ENCODE data around the gene EDA. TPM values are rescaled to one million over a fixed set of nuclear protein-coding genes. Genes with fewer than 3 reads are reported as not detected.

The EDA gene
- total RNA-seq (2013; cell fraction: nucleolus; rRNA removed) = not detected in 2 replicates
- total RNA-seq (2014; rRNA removed) (0.06 TPM in 1 of 2 replicates, not detected in the other), total RNA-seq (2014; rRNA removed; fragmentation: Illumina TruSeq; extraction: Trizol) (not detected in 2 replicates), total RNA-seq (2021) (not detected in 2 replicates), polyA plus RNA-seq (2011; rRNA removed) (not detected in 2 replicates), polyA plus RNA-seq (2014; fragmentation: Illumina TruSeq; extraction: Trizol) (not detected in 2 replicates), polyA plus RNA-seq (2014; fragmentation: Nextera tagmentation; extraction: Ambion mirVana) (not detected), polyA plus RNA-seq (2014; rRNA removed) (not detected in 2 replicates), polyA plus RNA-seq (2016; fragmentation: Nextera tagmentation; extraction: Ambion mirVana) (not detected), polyA minus RNA-seq (2011; rRNA and poly(A)+ RNA removed) (not detected in 2 replicates), Bru-seq, nascent RNA (percentile 9 among the genes with signal in this experiment), BruChase-seq, experiment 1, labeled RNA remaining after a 6-hour chase (percentile 5 among the genes with signal in this experiment), BruChase-seq, experiment 2, labeled RNA remaining after a 2-hour chase (percentile 4 among the genes with signal in this experiment)
- polyA plus RNA-seq (2011; ENCODE audit: low read depth) = not detected
- 0.01 TPM in 1 of 2 replicates, not detected in the other for polyA plus RNA-seq (2011; cell fraction: cytosol; rRNA removed)
- 0.04 and 0.06 TPM in 2 replicates for polyA plus RNA-seq (2011; cell fraction: nucleus; rRNA removed)
- not detected in 2 replicates for polyA plus RNA-seq (2012)
- polyA minus RNA-seq (2011; cell fraction: cytosol; rRNA and poly(A)+ RNA removed) = not detected in 2 replicates
- polyA minus RNA-seq (2011; cell fraction: nucleus; rRNA and poly(A)+ RNA removed) = 0.29 and 0.36 TPM in 2 replicates
- long read RNA-seq, experiment 1 = 0 reads
- long read RNA-seq, experiment 2 = 0 reads

GRCh38 chrX:69615779-69616456 is at the start of gene EDA:
Gene EDA (plus strand): TSS chrX:69616113.
- Histone ChIP-seq H4K20me1 (ENCODE audit: control insufficient read depth, insufficient read depth) (no peaks in the 10 kb centered on the region), H3K36me3 (ENCODE audit: control insufficient read depth in 2 of 2, insufficient read depth in 2 of 2, low read length in 1 of 2) (no peaks in the 10 kb centered on the region), H3K4me2 (ENCODE audit: control insufficient read depth, insufficient read depth) (no peak within 1 kb of the TSS), H2AFZ (ENCODE audit: control insufficient read depth, low read depth, low read length) (0 out of 2 replicates have a peak within 1 kb of the TSS, but pooled peaks have one; percentile 4), H3K4me3 (no peak within 1 kb of the TSS), H3K9ac (ENCODE audit: control insufficient read depth, insufficient read depth, low read length) (no peak within 1 kb of the TSS), H3K79me2 (ENCODE audit: control insufficient read depth, insufficient read depth, low read length) (no peaks in the 10 kb centered on the region), H3K9me3 (replicated peaks; ENCODE audit: control insufficient read depth, insufficient read depth, low read length) (no peaks in the 10 kb centered on the region), H3K27me3 (replicated peaks in 1 of 2; ENCODE audit: control insufficient read depth in 2 of 2, insufficient read depth in 2 of 2, low read length in 1 of 2) (no peaks in the 10 kb centered on the region), H3K4me1 (ENCODE audit: control insufficient read depth, insufficient read depth, low read length) (no peaks in the 10 kb centered on the region), H3K27ac (ENCODE audit: control insufficient read depth, insufficient read depth) (no peak within 1 kb of the TSS)
- FAIRE-seq = no peak
- intact Hi-C loops (cut with micrococcal nuclease; ENCODE audit: unreplicated experiment) (loop anchor here (5.0 kb wide), 1 partner anchor 124 kb away; no protein-coding TSS in a partner anchor), in situ Hi-C loops (cut with MboI) (no loop called here)
- BruUV-seq (replicated peaks) = no TSS peak
- TF ChIP-seq SIN3A (IDR thresholded peaks at IDR 0.05; ENCODE audit: low read depth, low read length) = no peak
- peak; percentile 74 for TF ChIP-seq PBX3 (IDR thresholded peaks at IDR 0.05; ENCODE audit: insufficient replicate concordance, low read depth, low read length)
- TF ChIP-seq CHD4 (IDR thresholded peaks at IDR 0.05) = no peak
- TF ChIP-seq PKNOX1 (IDR thresholded peaks at IDR 0.05) = peak; percentile 88
- 42% methylated on average over 41 of the region's 56 CpGs for WGBS (ENCODE audit: insufficient coverage, insufficient replicate concordance, low lambda C conversion rate, missing lambda C conversion rate)
- ChIA-PET RAD21 (ENCODE audit: unreplicated experiment) (no interaction called here), POLR2A (no interaction called here), CTCF (no interaction called here), SMC1A (ENCODE audit: uncharacterized antibody, unreplicated experiment) (no interaction called here)
- ATAC-seq = peak; percentile 84
- DNase-seq (ENCODE audit: low read depth, low spot score) = no peak
